Measurements from ENCODE around the gene PPIC.
"Not testable (repeated sequence)": the region's sequence is repeated elsewhere in the genome, so short reads cannot be mapped to it uniquely, and the experiment has no call there.

PPIC gene

DNA sequence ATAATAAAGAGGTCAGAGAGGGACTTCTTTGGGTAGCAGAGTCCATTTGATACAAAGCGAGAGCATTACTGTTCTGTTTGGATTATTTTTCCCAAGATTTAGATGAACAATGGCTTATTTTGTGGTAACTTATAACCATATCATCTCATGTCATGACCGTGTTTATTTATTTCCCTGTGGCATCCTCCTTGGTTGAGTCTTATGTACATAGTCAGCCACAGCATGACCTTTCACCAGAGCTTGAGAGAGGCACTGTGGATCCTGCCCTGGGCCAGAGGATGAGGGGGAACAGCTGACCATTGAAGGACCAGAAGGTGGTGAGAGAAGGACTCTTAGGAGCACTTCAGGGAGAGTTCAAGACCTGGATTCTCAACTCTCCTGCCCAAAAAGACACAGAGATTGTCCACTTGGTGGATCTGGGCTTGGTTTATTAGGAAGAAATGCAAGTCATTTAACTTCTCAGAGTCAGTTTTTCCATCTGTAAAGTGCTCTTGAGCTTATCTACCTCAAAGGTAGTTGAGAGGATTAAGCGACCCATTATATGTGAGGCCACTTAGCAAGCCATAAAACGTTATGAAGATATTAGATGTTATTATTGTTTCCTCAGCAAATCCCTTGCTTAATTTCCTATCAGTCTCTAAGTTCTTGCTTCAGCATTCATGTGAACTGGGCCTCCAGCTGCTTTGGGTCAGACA, 51.4 kb downstream of the PPIC start:
- Histone ChIP-seq H3K9ac (ENCODE audit: low read depth in 1 of 2, low read length in 2 of 2) (no peak overlapping the region), H3K27me3 (ENCODE audit: control insufficient read depth in 1 of 2, insufficient read depth in 2 of 2, low read length in 2 of 2) (no peaks in the 10 kb centered on the region), H3K36me3 (ENCODE audit: control insufficient read depth in 1 of 2, insufficient read depth in 2 of 2, low read length in 2 of 2) (no peaks in the 10 kb centered on the region), H3K4me3 (ENCODE audit: low read depth in 1 of 2, low read length in 2 of 2) (no peak overlapping the region), H3K4me1 (ENCODE audit: control insufficient read depth in 1 of 2, insufficient read depth in 2 of 2, low read length in 2 of 2) (no peaks in the 10 kb centered on the region), H3K27ac (ENCODE audit: low read depth, low read length) (no peak overlapping the region), H3K9me3 (ENCODE audit: control insufficient read depth in 1 of 2, low read length in 2 of 2) (no peaks in the 10 kb centered on the region)

DNA sequence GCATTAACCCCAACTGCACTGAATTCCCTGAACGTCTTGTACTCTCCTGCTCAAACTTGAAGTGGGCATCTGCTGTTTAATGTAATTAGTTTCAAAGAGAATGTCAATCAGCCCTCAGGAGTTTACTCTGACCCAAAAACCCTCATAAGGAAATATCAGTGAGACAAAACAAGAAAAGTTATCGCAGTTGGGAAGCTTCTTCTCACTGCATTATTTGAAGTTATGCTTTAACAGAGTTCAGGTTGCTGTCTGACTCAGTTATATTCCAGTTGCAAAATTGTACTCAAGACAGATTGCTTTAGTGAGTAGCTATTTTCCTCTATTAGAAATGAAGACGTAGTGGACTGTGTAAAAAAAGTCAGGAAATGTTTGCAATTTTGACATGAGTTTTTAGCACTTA, 52.1 kb downstream of the PPIC start:
- Histone ChIP-seq H3K27me3 (ENCODE audit: control insufficient read depth in 1 of 2, insufficient read depth in 2 of 2, low read length in 2 of 2) (no peaks in the 10 kb centered on the region), H3K27ac (ENCODE audit: low read depth, low read length) (no peak overlapping the region), H3K9me3 (ENCODE audit: control insufficient read depth in 1 of 2, low read length in 2 of 2) (no peaks in the 10 kb centered on the region), H3K36me3 (ENCODE audit: control insufficient read depth in 1 of 2, insufficient read depth in 2 of 2, low read length in 2 of 2) (no peaks in the 10 kb centered on the region), H3K4me1 (ENCODE audit: control insufficient read depth in 1 of 2, insufficient read depth in 2 of 2, low read length in 2 of 2) (no peaks in the 10 kb centered on the region), H3K9ac (ENCODE audit: low read depth in 1 of 2, low read length in 2 of 2) (no peak overlapping the region), H3K4me3 (ENCODE audit: low read depth in 1 of 2, low read length in 2 of 2) (no peak overlapping the region)

DNA sequence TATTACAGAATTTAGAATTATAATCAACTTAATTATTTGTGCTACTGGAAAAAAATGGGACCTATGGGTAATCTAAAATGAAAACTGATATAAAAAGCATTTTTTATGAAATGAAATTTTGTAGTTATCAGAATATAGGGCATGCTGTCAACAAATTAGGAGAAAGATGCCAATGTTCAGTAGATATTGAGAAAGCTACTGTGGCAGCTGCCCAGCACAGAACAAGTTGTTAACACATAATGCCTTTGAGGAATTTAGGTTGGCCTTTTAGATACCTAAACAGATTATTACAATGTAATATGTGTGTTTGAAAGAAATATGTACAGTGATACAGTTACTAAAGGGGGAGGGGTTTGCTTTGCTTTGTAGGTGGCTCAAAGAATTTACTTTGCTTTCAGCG, 54.1 kb downstream of the PPIC start:
- no peak overlapping the region for H3K4me3 ChIP-seq (ENCODE audit: low read depth in 1 of 2, low read length in 2 of 2)
- no peaks in the 10 kb centered on the region for H3K9me3 ChIP-seq (ENCODE audit: control insufficient read depth in 1 of 2, low read length in 2 of 2)
- no peaks in the 10 kb centered on the region for H3K36me3 ChIP-seq (ENCODE audit: control insufficient read depth in 1 of 2, insufficient read depth in 2 of 2, low read length in 2 of 2)
- no peaks in the 10 kb centered on the region for H3K27me3 ChIP-seq (ENCODE audit: control insufficient read depth in 1 of 2, insufficient read depth in 2 of 2, low read length in 2 of 2)
- no peaks in the 10 kb centered on the region for H3K4me1 ChIP-seq (ENCODE audit: control insufficient read depth in 1 of 2, insufficient read depth in 2 of 2, low read length in 2 of 2)
- no peak overlapping the region for H3K9ac ChIP-seq (ENCODE audit: low read depth in 1 of 2, low read length in 2 of 2)
- no peak overlapping the region for H3K27ac ChIP-seq (ENCODE audit: low read depth, low read length)

DNA sequence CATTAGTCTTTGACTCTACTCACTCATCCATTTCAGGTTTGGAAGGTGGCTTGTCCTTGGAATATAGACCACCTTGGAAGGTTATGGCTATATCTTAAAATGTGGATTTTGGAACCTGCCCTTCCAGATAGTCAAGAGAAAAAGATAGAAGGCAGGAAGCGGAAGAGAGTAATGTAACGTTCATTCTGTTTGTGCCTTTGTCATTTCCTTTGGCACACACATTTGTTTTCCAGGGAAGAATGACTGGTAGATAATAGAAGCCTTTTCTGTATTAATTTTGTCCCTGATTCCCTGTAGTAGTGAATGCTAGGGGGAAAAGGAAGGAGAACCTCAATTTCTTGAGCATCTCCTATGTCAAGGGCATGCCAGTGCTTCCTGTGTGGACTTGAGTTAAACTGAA, 54.7 kb downstream of the PPIC start:
- H3K9me3 ChIP-seq (ENCODE audit: control insufficient read depth in 1 of 2, low read length in 2 of 2) = no peaks in the 10 kb centered on the region
- H3K4me1 ChIP-seq (ENCODE audit: control insufficient read depth in 1 of 2, insufficient read depth in 2 of 2, low read length in 2 of 2) = no peaks in the 10 kb centered on the region
- no peak overlapping the region for H3K9ac ChIP-seq (ENCODE audit: low read depth in 1 of 2, low read length in 2 of 2)
- H3K27me3 ChIP-seq (ENCODE audit: control insufficient read depth in 1 of 2, insufficient read depth in 2 of 2, low read length in 2 of 2) = no peaks in the 10 kb centered on the region
- H3K36me3 ChIP-seq (ENCODE audit: control insufficient read depth in 1 of 2, insufficient read depth in 2 of 2, low read length in 2 of 2) = no peaks in the 10 kb centered on the region
- H3K27ac ChIP-seq (ENCODE audit: low read depth, low read length) = no peak overlapping the region
- H3K4me3 ChIP-seq (ENCODE audit: low read depth in 1 of 2, low read length in 2 of 2) = no peak overlapping the region

DNA sequence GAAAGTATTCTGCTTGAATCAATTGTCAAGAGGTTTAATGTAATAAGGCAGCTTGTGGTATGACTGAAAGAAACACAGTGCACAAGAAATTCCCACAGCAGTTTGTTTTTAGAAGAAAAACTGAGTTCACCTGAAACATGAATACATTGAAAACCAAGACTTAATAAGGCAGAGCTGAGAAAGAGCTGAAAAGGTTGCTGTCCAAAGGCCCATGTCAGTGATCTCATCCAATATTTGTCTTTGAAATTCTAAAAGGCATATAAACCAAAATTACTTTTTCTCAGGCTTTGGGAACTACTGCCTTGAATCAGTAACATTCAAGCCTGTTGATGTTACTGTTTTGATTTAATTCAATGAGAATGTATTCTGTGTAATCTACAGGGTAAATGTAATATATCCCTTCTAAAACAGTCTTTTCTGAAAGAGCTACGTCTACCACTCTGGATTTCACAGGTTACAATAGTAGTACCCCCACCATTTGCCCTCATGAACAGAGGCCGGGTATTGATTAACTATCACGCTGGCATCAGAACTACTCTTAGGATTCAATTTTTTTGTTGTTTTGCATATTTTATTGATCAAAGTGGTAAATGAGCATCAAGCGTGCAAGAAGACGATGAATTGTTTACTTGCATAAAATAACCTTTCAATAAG, 57.8 kb downstream of the PPIC start:
- H3K4me3 ChIP-seq (ENCODE audit: low read depth in 1 of 2, low read length in 2 of 2) = no peak overlapping the region
- no peaks in the 10 kb centered on the region for H3K4me1 ChIP-seq (ENCODE audit: control insufficient read depth in 1 of 2, insufficient read depth in 2 of 2, low read length in 2 of 2)
- no peaks in the 10 kb centered on the region for H3K36me3 ChIP-seq (ENCODE audit: control insufficient read depth in 1 of 2, insufficient read depth in 2 of 2, low read length in 2 of 2)
- H3K9me3 ChIP-seq (ENCODE audit: control insufficient read depth in 1 of 2, low read length in 2 of 2) = no peaks in the 10 kb centered on the region
- H3K9ac ChIP-seq (ENCODE audit: low read depth in 1 of 2, low read length in 2 of 2) = no peak overlapping the region
- no peaks in the 10 kb centered on the region for H3K27me3 ChIP-seq (ENCODE audit: control insufficient read depth in 1 of 2, insufficient read depth in 2 of 2, low read length in 2 of 2)
- H3K27ac ChIP-seq (ENCODE audit: low read depth, low read length) = no peak overlapping the region

DNA sequence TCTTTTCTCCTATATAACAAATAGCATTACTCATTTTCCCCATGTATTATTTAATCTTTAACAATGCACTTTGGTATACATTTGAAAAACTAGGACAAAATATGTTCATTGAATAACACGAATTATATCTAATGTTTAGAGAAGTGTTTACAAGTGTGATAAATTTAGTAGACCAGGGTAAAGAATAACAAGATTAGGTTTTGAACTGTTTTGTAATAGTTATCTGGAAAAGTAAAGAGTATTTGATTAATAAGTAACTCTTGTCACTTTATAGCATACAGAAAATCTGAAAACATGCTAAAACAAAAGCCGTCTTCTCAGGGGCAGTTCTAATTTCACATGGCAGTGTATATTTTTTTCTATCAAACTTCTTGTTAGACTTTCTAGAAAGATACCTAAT, 58.5 kb downstream of the PPIC start:
- Histone ChIP-seq H3K9me3 (ENCODE audit: control insufficient read depth in 1 of 2, low read length in 2 of 2) (no peaks in the 10 kb centered on the region), H3K36me3 (ENCODE audit: control insufficient read depth in 1 of 2, insufficient read depth in 2 of 2, low read length in 2 of 2) (no peaks in the 10 kb centered on the region), H3K27ac (ENCODE audit: low read depth, low read length) (no peak overlapping the region), H3K4me3 (ENCODE audit: low read depth in 1 of 2, low read length in 2 of 2) (no peak overlapping the region), H3K27me3 (ENCODE audit: control insufficient read depth in 1 of 2, insufficient read depth in 2 of 2, low read length in 2 of 2) (no peaks in the 10 kb centered on the region), H3K4me1 (ENCODE audit: control insufficient read depth in 1 of 2, insufficient read depth in 2 of 2, low read length in 2 of 2) (no peaks in the 10 kb centered on the region), H3K9ac (ENCODE audit: low read depth in 1 of 2, low read length in 2 of 2) (no peak overlapping the region)

DNA sequence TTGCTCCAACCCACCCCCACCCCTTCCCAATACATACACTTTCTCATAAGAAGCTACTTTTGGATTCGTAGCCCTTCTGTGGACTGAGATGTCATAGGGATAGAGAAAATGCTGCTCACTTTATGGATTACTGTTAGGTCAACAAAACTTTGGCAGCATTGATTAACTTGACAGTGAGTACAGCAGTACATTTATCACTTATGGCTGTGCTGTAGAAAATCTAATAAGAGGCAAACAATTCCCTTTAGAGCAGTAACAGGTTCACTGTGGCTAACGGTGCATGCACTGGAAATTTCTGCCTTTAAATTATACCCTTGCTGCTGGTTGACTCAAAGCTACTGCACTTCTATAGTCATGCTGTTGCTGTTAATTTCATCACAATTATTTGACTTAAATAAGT, 59.2 kb downstream of the PPIC start:
- H3K9me3 ChIP-seq (ENCODE audit: control insufficient read depth in 1 of 2, low read length in 2 of 2) = no peaks in the 10 kb centered on the region
- no peak overlapping the region for H3K4me3 ChIP-seq (ENCODE audit: low read depth in 1 of 2, low read length in 2 of 2)
- no peak overlapping the region for H3K9ac ChIP-seq (ENCODE audit: low read depth in 1 of 2, low read length in 2 of 2)
- H3K27me3 ChIP-seq (ENCODE audit: control insufficient read depth in 1 of 2, insufficient read depth in 2 of 2, low read length in 2 of 2) = no peaks in the 10 kb centered on the region
- H3K4me1 ChIP-seq (ENCODE audit: control insufficient read depth in 1 of 2, insufficient read depth in 2 of 2, low read length in 2 of 2) = no peaks in the 10 kb centered on the region
- H3K36me3 ChIP-seq (ENCODE audit: control insufficient read depth in 1 of 2, insufficient read depth in 2 of 2, low read length in 2 of 2) = no peaks in the 10 kb centered on the region
- H3K27ac ChIP-seq (ENCODE audit: low read depth, low read length) = no peak overlapping the region

DNA sequence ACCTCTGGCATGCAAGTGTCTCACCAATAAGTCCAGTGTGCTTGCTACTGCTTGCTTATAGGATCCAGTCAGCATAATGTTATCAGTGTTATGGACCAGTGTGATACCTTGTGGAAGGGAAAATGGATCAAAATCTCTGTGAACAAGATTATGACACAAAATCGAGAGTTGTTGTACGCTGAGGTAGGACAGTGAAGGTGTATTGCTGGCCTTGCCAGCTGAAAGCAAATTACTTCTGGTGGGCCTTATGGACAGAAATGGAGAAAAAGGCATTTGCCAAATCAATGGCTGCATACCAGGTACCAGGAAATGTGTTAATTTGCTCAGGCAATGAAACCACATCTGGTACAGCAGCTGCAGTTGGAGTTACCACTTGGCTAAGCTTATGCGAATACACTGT, 62.3 kb downstream of the PPIC start:
- H3K9me3 ChIP-seq (ENCODE audit: control insufficient read depth in 1 of 2, low read length in 2 of 2); H3K27me3 ChIP-seq (ENCODE audit: control insufficient read depth in 1 of 2, insufficient read depth in 2 of 2, low read length in 2 of 2); H3K36me3 ChIP-seq (ENCODE audit: control insufficient read depth in 1 of 2, insufficient read depth in 2 of 2, low read length in 2 of 2); H3K4me3 ChIP-seq (ENCODE audit: low read depth in 1 of 2, low read length in 2 of 2); H3K9ac ChIP-seq (ENCODE audit: low read depth in 1 of 2, low read length in 2 of 2); H3K27ac ChIP-seq (ENCODE audit: low read depth, low read length); H3K4me1 ChIP-seq (ENCODE audit: control insufficient read depth in 1 of 2, insufficient read depth in 2 of 2, low read length in 2 of 2): not testable (repeated sequence)

- not testable (repeated sequence) for H3K9ac ChIP-seq (ENCODE audit: low read depth in 1 of 2, low read length in 2 of 2); H3K4me1 ChIP-seq (ENCODE audit: control insufficient read depth in 1 of 2, insufficient read depth in 2 of 2, low read length in 2 of 2); H3K36me3 ChIP-seq (ENCODE audit: control insufficient read depth in 1 of 2, insufficient read depth in 2 of 2, low read length in 2 of 2); H3K27ac ChIP-seq (ENCODE audit: low read depth, low read length); H3K4me3 ChIP-seq (ENCODE audit: low read depth in 1 of 2, low read length in 2 of 2); H3K9me3 ChIP-seq (ENCODE audit: control insufficient read depth in 1 of 2, low read length in 2 of 2); H3K27me3 ChIP-seq (ENCODE audit: control insufficient read depth in 1 of 2, insufficient read depth in 2 of 2, low read length in 2 of 2)
Observed at GRCh38 chr5:122973759-122974158, 62.8 kb downstream of the PPIC start.
